Activated T-helper 9 cell treated with anti-CD3 and anti-CD28 coated beads, Interleukin-2, amount 50 U/mL, for 16 hours (primary cell): Measurements from ENCODE around the gene LPCAT1.
"Not testable (repeated sequence)": the region's sequence is repeated elsewhere in the genome, so short reads cannot be mapped to it uniquely, and the experiment has no call there.

ENCODE experiments used
- DNase-seq: peaks from one replicate; pipeline ENCODE4 v3.0.0-alpha.2; 2020; ENCODE audit warnings: low read depth

Gene LPCAT1

GRCh38 chr5:1466631-1467265 lies 57.0 kb downstream of the LPCAT1 start:
- no peak for DNase-seq

GRCh38 chr5:1465966-1466471 lies 57.7 kb downstream of the LPCAT1 start:
- no peak for DNase-seq

- no peak for DNase-seq
Observed at GRCh38 chr5:1465117-1465516, 58.6 kb downstream of the LPCAT1 start.

- DNase-seq = no peak
Observed at GRCh38 chr5:1464511-1464910, 59.2 kb downstream of the LPCAT1 start.

- no peak for DNase-seq
Observed at GRCh38 chr5:1464096-1464446, 59.7 kb downstream of the LPCAT1 start.

GRCh38 chr5:1463326-1464095 lies 60.2 kb downstream of the LPCAT1 start:
- DNase-seq = no peak

- no peak for DNase-seq
Observed at GRCh38 chr5:1462358-1462757, 61.4 kb downstream of the LPCAT1 start.

- DNase-seq = no peak
Observed at GRCh38 chr5:1461396-1461795, 62.4 kb downstream of the LPCAT1 start.

GRCh38 chr5:1460054-1460682 lies 63.6 kb downstream of the LPCAT1 start:
- no peak for DNase-seq

- not testable (repeated sequence) for DNase-seq
Observed at GRCh38 chr5:1459435-1459834, 64.3 kb downstream of the LPCAT1 start.

- DNase-seq = not testable (repeated sequence)
Observed at GRCh38 chr5:1456110-1456881, 67.5 kb downstream of the LPCAT1 start.

- DNase-seq = no peak
Observed at GRCh38 chr5:1453613-1454012, 70.1 kb downstream of the LPCAT1 start.

- no peak for DNase-seq
Observed at GRCh38 chr5:1449081-1449630, 74.6 kb downstream of the LPCAT1 start.

GRCh38 chr5:1448511-1449011 lies 75.2 kb downstream of the LPCAT1 start:
- DNase-seq = no peak

- DNase-seq = no peak
Observed at GRCh38 chr5:1447671-1448361, 75.9 kb downstream of the LPCAT1 start.

- no peak for DNase-seq
Observed at GRCh38 chr5:1446602-1447343, 77.0 kb downstream of the LPCAT1 start.

- DNase-seq = no peak
Observed at GRCh38 chr5:1445689-1446601, 77.8 kb downstream of the LPCAT1 start.

GRCh38 chr5:1445313-1445688 lies 78.5 kb downstream of the LPCAT1 start, which contains the start of gene SLC6A3:
SLC6A3 (minus strand) TSS chr5:1445440; CDS start chr5:1443197, 2,243 bp downstream.
- DNase-seq = no peak
